ENCODE data around the gene PHF21B. TPM values are rescaled to one million over a fixed set of nuclear protein-coding genes. Genes with fewer than 3 reads are reported as not detected.

The PHF21B gene
- total RNA-seq, 4 donors from 2014 or later = 0.50 to 9.4 (median 1.8) TPM; not detected in 1

DNA sequence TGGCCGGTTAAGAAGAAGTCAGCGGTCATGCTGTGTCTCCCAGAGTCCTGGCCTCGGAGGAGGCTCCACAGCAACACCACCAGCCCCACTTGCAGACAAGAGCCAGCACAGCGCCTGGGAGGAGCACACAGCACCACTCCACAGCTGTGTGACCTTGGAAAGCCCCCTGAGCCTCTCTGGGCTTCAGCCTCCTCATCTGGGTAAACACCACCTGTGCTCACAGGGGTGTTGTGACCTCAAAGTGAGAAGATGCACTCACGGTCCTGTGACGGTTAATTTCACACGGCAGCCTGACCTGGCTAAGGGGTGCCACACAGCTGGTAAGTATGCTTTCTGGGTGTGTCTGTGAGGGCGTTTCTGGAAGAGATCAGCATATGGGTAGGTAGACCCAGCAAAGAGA, 54.7 kb downstream of the PHF21B start:
- intact Hi-C loops (cut with DNase I) = no loop called here
- Histone ChIP-seq H3K27me3 (peaks cover 0 to 11% (median 0%) of the 10 kb centered on the region in 4 donors), H3K9me3 (peaks cover 0 to 5% (median 0%) of the 10 kb centered on the region in 4 donors), H3K4me1 (no peaks in the 10 kb centered on the region), H3K27ac (replicated peaks in 1 of 4) (no peak overlapping the region), H3K36me3 (no peaks in the 10 kb centered on the region), H3K4me3 (no peak overlapping the region)
- no peak for TF ChIP-seq EP300 (IDR thresholded peaks at IDR 0.05)
- no peak for TF ChIP-seq POLR2A (IDR thresholded peaks at IDR 0.05; ENCODE audit: low read depth)
- TF ChIP-seq POLR2AphosphoS5 (IDR thresholded peaks at IDR 0.05) = no peak
- TF ChIP-seq CTCF (IDR thresholded peaks at IDR 0.05) = no peak
- WGBS = 80% methylated on average over 5 of the region's 8 CpGs
- no peak for DNase-seq (ENCODE audit: extremely low spot score)

GRCh38 chr22:44954149-44954548, 55.7 kb downstream of the PHF21B start:
- peaks cover 0 to 5% (median 0%) of the 10 kb centered on the region in 4 donors for H3K9me3 ChIP-seq

DNA sequence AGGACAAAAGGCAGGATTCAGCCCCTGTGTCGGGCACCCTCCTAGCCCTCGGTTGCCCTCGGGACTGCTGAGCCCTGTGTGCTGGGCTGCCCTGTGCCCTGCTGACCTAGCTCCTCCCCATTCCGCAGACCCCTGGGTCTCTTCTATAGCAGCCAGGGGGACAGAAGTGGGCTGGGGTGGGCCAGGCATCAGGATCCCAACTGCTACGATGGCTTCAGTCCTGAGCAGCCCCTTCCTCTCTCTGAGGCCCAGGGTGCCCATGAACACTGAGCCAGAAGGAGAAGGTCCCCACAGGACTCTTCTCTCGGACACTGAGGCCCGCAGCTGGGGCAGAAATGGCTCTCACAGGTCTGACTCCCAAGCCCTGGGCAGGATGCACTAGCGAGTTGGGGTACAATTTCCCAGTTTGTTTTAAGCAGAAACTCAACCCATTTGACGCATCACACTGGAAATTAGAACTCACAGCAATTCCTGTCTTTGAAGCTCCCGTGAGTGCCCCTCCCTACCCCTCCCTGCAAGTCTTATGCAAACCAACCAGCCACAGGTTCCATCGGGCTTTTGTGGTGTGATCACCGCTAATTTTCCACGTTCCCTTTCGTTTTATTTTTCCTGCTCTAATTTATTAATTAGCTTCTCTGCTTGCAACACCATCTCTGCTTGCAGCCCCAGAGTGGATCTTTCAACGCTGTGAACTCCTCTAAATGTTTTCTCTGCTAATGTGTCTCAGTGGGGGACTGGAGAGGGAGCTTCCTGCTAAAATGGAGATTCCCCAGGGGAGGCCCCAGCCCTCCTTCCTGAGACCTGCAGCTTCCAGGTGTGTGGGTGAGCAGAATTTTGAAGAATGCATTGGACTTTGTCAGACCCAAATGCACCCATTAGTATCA, 56.7 kb downstream of the PHF21B start:
- H3K36me3 ChIP-seq = no peaks in the 10 kb centered on the region
- DNase-seq (ENCODE audit: extremely low spot score) = no peak
- intact Hi-C loops (cut with DNase I) = no loop called here
- WGBS = 58% methylated on average over 14 of the region's 15 CpGs
- TF ChIP-seq POLR2AphosphoS5 (IDR thresholded peaks at IDR 0.05) (no peak), EP300 (IDR thresholded peaks at IDR 0.05) (no peak), POLR2A (IDR thresholded peaks at IDR 0.05; ENCODE audit: low read depth) (no peak), CTCF (IDR thresholded peaks at IDR 0.05) (no peak)
- H3K27ac ChIP-seq (replicated peaks in 1 of 4) = no peak overlapping the region
- H3K4me1 ChIP-seq = no peaks in the 10 kb centered on the region
- H3K4me3 ChIP-seq = no peak overlapping the region
- H3K9me3 ChIP-seq = peaks cover 0 to 5% (median 0%) of the 10 kb centered on the region in 4 donors
- peaks cover 0 to 11% (median 0%) of the 10 kb centered on the region in 4 donors for H3K27me3 ChIP-seq

More at GRCh38 chr22:44954149-44954548, 55.7 kb downstream of the PHF21B start:
- H3K4me1 ChIP-seq = no peaks in the 10 kb centered on the region
- H3K27me3 ChIP-seq = peaks cover 0 to 11% (median 0%) of the 10 kb centered on the region in 4 donors
- 67% methylated on average over 10 of the region's 10 CpGs for WGBS
- DNase-seq (ENCODE audit: extremely low spot score) = no peak
- H3K27ac ChIP-seq (replicated peaks in 1 of 4) = no peak overlapping the region
- no peaks in the 10 kb centered on the region for H3K36me3 ChIP-seq
- no peak overlapping the region for H3K4me3 ChIP-seq
- TF ChIP-seq EP300 (IDR thresholded peaks at IDR 0.05) (no peak), POLR2A (IDR thresholded peaks at IDR 0.05; ENCODE audit: low read depth) (no peak), POLR2AphosphoS5 (IDR thresholded peaks at IDR 0.05) (no peak), CTCF (IDR thresholded peaks at IDR 0.05) (no peak)
- intact Hi-C loops (cut with DNase I) = no loop called here

- no peak for DNase-seq (ENCODE audit: extremely low spot score)
- intact Hi-C loops (cut with DNase I) = no loop called here
- Histone ChIP-seq H3K27me3 (peaks cover 0 to 17% (median 0%) of the 10 kb centered on the region in 4 donors), H3K4me1 (no peaks in the 10 kb centered on the region), H3K4me3 (no peak overlapping the region), H3K36me3 (no peaks in the 10 kb centered on the region), H3K9me3 (peaks cover 0 to 5% (median 0%) of the 10 kb centered on the region in 4 donors), H3K27ac (replicated peaks in 1 of 4) (no peak overlapping the region)
- no peak for TF ChIP-seq CTCF (IDR thresholded peaks at IDR 0.05)
- no peak for TF ChIP-seq POLR2AphosphoS5 (IDR thresholded peaks at IDR 0.05)
- no peak for TF ChIP-seq POLR2A (IDR thresholded peaks at IDR 0.05; ENCODE audit: low read depth)
- TF ChIP-seq EP300 (IDR thresholded peaks at IDR 0.05) = no peak
These were observed 58.3 kb downstream of the PHF21B start for GRCh38 chr22:44951510-44951816.

Data from esophagus muscularis mucosa (tissue), 4 donors.